ENCODE data around the gene CA10.

DNA sequence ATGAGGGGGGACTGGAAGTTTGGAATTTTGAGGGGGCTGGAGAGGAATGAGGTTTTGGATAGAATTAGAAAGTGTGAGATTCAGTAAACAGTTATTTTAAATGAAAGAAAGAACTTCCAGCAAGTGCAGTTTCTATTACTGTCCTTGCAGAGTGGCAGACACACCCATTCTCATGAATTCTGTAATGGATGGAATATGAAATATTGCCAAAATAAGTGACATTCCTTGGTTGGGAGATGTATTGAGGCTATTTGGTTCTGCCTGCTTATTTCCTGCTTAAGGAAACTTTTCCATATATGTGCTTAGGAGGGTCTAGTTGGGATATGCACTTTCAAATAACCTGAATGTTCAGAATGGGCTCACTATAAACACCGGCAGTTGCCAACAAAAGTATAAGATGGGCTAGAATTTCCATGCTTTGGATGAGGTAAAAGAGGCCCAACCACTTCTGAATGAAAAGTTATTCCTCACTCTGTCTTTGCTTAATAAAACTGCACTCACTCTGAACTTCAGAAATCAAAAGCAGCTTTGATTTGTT, 434.4 kb downstream of the CA10 start:
- TF ChIP-seq CTCF (IDR thresholded peaks at IDR 0.05) (no peak), POLR2A (IDR thresholded peaks at IDR 0.05; ENCODE audit: low read depth) (no peak), POLR2AphosphoS5 (IDR thresholded peaks at IDR 0.05) (no peak)
